ENCODE measurements around the gene HMX1.

HMX1 gene

GRCh38 chr4:8869002-8869897 is 2.4 kb downstream of the HMX1 start:
- no peak for DNase-seq (ENCODE audit: low read depth in 3 of 3)

GRCh38 chr4:8868321-8869001 is 3.2 kb downstream of the HMX1 start:
- DNase-seq (ENCODE audit: low read depth in 3 of 3) = no peak

GRCh38 chr4:8867624-8868320 is 3.9 kb downstream of the HMX1 start:
- no peak for DNase-seq (ENCODE audit: low read depth in 3 of 3)

- DNase-seq (ENCODE audit: low read depth in 3 of 3) = no peak
Observed at GRCh38 chr4:8866828-8867623, 4.6 kb downstream of the HMX1 start.

- DNase-seq (ENCODE audit: low read depth in 3 of 3) = no peak
Observed at GRCh38 chr4:8866421-8866820, 5.2 kb downstream of the HMX1 start.

- no peak for DNase-seq (ENCODE audit: low read depth in 3 of 3)
Observed at GRCh38 chr4:8865681-8866310, 5.8 kb downstream of the HMX1 start.

- no peak for DNase-seq (ENCODE audit: low read depth in 3 of 3)
Observed at GRCh38 chr4:8864912-8865680, 6.5 kb downstream of the HMX1 start.

- DNase-seq (ENCODE audit: low read depth in 3 of 3) = no peak
Observed at GRCh38 chr4:8863686-8864682, 7.7 kb downstream of the HMX1 start.

- DNase-seq (ENCODE audit: low read depth in 3 of 3) = no peak
Observed at GRCh38 chr4:8862800-8863685, 8.6 kb downstream of the HMX1 start.

GRCh38 chr4:8862334-8862733 is 9.3 kb downstream of the HMX1 start:
- no peak for DNase-seq (ENCODE audit: low read depth in 3 of 3)

GRCh38 chr4:8861576-8862295 is 9.9 kb downstream of the HMX1 start:
- DNase-seq (ENCODE audit: low read depth in 3 of 3) = no peak

GRCh38 chr4:8860892-8861575 is 10.6 kb downstream of the HMX1 start:
- no peak for DNase-seq (ENCODE audit: low read depth in 3 of 3)

GRCh38 chr4:8860096-8860891 is 11.3 kb downstream of the HMX1 start:
- DNase-seq (ENCODE audit: low read depth in 3 of 3) = no peak

GRCh38 chr4:8859550-8860095 is 12.0 kb downstream of the HMX1 start:
- DNase-seq (ENCODE audit: low read depth in 3 of 3) = no peak

GRCh38 chr4:8858701-8859210 is 12.9 kb downstream of the HMX1 start:
- no peak for DNase-seq (ENCODE audit: low read depth in 3 of 3)
